ENCODE measurements around the gene C12orf42.

Gene C12orf42

GRCh38 chr12:103495469-103496456 is at the start of gene C12orf42:
Gene C12orf42 (minus strand): TSS chr12:103495968. CDS start chr12:103478426, 17,542 bp downstream.
- intact Hi-C loops (cut with DNase I) = no loop called here
- DNase-seq = peak; percentile 16 to 79 (median 56)

- intact Hi-C loops (cut with DNase I) = no loop called here
- no peak for DNase-seq
These were observed 46.3 kb upstream of the C12orf42 start for GRCh38 chr12:103542078-103542477.

- intact Hi-C loops (cut with DNase I) = no loop called here
- DNase-seq = no peak
These were observed 44.6 kb upstream of the C12orf42 start for GRCh38 chr12:103540319-103540718.

- intact Hi-C loops (cut with DNase I) = no loop called here
- DNase-seq = no peak
These were observed 42.6 kb upstream of the C12orf42 start for GRCh38 chr12:103538397-103538796.

GRCh38 chr12:103530307-103531066 is 34.7 kb upstream of the C12orf42 start:
- intact Hi-C loops (cut with DNase I) = no loop called here

GRCh38 chr12:103529306-103529705 is 33.5 kb upstream of the C12orf42 start:
- no peak for DNase-seq
- intact Hi-C loops (cut with DNase I) = no loop called here

More at GRCh38 chr12:103530307-103531066, 34.7 kb upstream of the C12orf42 start:
- DNase-seq = no peak

GRCh38 chr12:103524238-103524875 is 28.6 kb upstream of the C12orf42 start:
- DNase-seq = no peak
- intact Hi-C loops (cut with DNase I) = no loop called here

GRCh38 chr12:103523771-103524170 is 28.0 kb upstream of the C12orf42 start:
- intact Hi-C loops (cut with DNase I) = no loop called here
- no peak for DNase-seq

- DNase-seq = no peak
- intact Hi-C loops (cut with DNase I) = no loop called here
These were observed 25.0 kb upstream of the C12orf42 start for GRCh38 chr12:103520686-103521215.

GRCh38 chr12:103519632-103520031 is 23.9 kb upstream of the C12orf42 start:
- intact Hi-C loops (cut with DNase I) = no loop called here
- no peak for DNase-seq

- DNase-seq = no peak
- intact Hi-C loops (cut with DNase I) = no loop called here
These were observed 23.1 kb upstream of the C12orf42 start for GRCh38 chr12:103518899-103519298.

- intact Hi-C loops (cut with DNase I) = no loop called here
- DNase-seq = no peak
These were observed 21.4 kb upstream of the C12orf42 start for GRCh38 chr12:103517161-103517560.

- DNase-seq = no peak
- intact Hi-C loops (cut with DNase I) = no loop called here
These were observed 19.6 kb upstream of the C12orf42 start for GRCh38 chr12:103515341-103515740.

GRCh38 chr12:103513875-103514274 is 18.1 kb upstream of the C12orf42 start:
- intact Hi-C loops (cut with DNase I) = no loop called here

GRCh38 chr12:103505371-103506236 is 9.8 kb upstream of the C12orf42 start:
- no peak for DNase-seq
- intact Hi-C loops (cut with DNase I) = no loop called here

More at GRCh38 chr12:103513875-103514274, 18.1 kb upstream of the C12orf42 start:
- no peak for DNase-seq

- intact Hi-C loops (cut with DNase I) = no loop called here
- no peak for DNase-seq
These were observed 8.8 kb upstream of the C12orf42 start for GRCh38 chr12:103504606-103505005.

GRCh38 chr12:103503546-103504480 is 8.0 kb upstream of the C12orf42 start:
- intact Hi-C loops (cut with DNase I) = no loop called here
- DNase-seq = peak in 17 of 42 donors; percentile 5 to 44 (median 21)

All from head of caudate nucleus (tissue), 42 donors.